Measurements from ENCODE around the gene RELL1.

DNA sequence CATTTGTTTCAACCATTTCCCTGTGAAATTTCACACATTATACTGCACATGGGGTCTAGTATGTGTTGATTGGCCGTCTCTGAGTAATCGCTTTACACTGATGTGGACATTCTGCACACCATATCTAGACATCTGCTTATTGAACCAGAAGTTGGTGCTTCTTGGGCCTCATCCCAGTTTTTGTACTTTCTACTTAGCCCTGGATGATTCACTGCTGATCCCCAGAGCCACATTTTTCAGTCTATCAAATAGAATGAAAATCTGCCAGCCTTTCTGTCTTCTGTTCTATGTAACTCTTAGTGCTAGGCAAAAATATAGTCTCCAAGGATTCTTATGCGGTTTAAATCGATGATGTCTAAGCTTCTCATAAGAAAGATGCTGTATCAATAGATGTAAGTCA, 40.5 kb upstream of the RELL1 start:
- TF ChIP-seq, protein P1, sequence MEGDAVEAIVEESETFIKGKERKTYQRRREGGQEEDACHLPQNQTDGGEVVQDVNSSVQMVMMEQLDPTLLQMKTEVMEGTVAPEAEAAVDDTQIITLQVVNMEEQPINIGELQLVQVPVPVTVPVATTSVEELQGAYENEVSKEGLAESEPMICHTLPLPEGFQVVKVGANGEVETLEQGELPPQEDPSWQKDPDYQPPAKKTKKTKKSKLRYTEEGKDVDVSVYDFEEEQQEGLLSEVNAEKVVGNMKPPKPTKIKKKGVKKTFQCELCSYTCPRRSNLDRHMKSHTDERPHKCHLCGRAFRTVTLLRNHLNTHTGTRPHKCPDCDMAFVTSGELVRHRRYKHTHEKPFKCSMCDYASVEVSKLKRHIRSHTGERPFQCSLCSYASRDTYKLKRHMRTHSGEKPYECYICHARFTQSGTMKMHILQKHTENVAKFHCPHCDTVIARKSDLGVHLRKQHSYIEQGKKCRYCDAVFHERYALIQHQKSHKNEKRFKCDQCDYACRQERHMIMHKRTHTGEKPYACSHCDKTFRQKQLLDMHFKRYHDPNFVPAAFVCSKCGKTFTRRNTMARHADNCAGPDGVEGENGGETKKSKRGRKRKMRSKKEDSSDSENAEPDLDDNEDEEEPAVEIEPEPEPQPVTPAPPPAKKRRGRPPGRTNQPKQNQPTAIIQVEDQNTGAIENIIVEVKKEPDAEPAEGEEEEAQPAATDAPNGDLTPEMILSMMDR (conservative IDR thresholded peaks at IDR 0.05), result no peak
- no peak for TF ChIP-seq ZFX (IDR thresholded peaks at IDR 0.05)
